GM12892 (cell line): ENCODE measurements around the gene UVRAG.
A peak's percentile ranks its signal among the peaks of the same experiment; 100 is the strongest.

Source experiments
- DNase-seq: peaks from one replicate; pipeline ENCODE4 v3.0.0; 2011; ENCODE audit not compliant: insufficient read length
- FAIRE-seq: peaks from 2 replicates; lab custom pipeline; 2011; peaks lifted over from hg19 to GRCh38; lab: Jason Lieb, UNC
- POLR2A ChIP-seq: IDR thresholded peaks from 2 replicates; pipeline ENCODE4 v1.6.1; 2011; ENCODE audit warnings: low read depth, low read length, control low read depth
- POLR2AphosphoS5 ChIP-seq: IDR thresholded peaks from 2 replicates; pipeline ENCODE4 v1.6.1; 2011; ENCODE audit warnings: low read depth, low read length, control low read depth
- TAF1 ChIP-seq: IDR thresholded peaks from 2 replicates; pipeline ENCODE4 v1.6.1; 2011; ENCODE audit warnings: low read depth, mild to moderate bottlenecking, control low read depth, low read length, borderline replicate concordance

UVRAG gene

GRCh38 chr11:75855206-75855605 is 40.2 kb downstream of the UVRAG start:
- FAIRE-seq (no peak), DNase-seq (no peak)
- TF ChIP-seq POLR2AphosphoS5 (no peak), POLR2A (no peak), TAF1 (no peak)

- FAIRE-seq = peak; percentile 62
- no peak for TF ChIP-seq TAF1
- no peak for DNase-seq
These were observed 41.9 kb downstream of the UVRAG start for GRCh38 chr11:75856912-75857311.

- TF ChIP-seq POLR2A = no peak
- no peak for TF ChIP-seq TAF1
- TF ChIP-seq POLR2AphosphoS5 = no peak
- peak; percentile 14 for FAIRE-seq
- no peak for DNase-seq
These were observed 43.0 kb downstream of the UVRAG start for GRCh38 chr11:75858042-75858441.

GRCh38 chr11:75858613-75859012 is 43.6 kb downstream of the UVRAG start:
- FAIRE-seq = no peak
- no peak for DNase-seq
- no peak for TF ChIP-seq POLR2A
- TF ChIP-seq TAF1 = no peak
- TF ChIP-seq POLR2AphosphoS5 = no peak

GRCh38 chr11:75859614-75860013 is 44.6 kb downstream of the UVRAG start:
- FAIRE-seq = no peak
- no peak for TF ChIP-seq POLR2A
- TF ChIP-seq POLR2AphosphoS5 = no peak
- TF ChIP-seq TAF1 = no peak

GRCh38 chr11:75862437-75862836 is 47.4 kb downstream of the UVRAG start:
- FAIRE-seq = peak; percentile 87
- TF ChIP-seq TAF1 (no peak), POLR2A (no peak), POLR2AphosphoS5 (no peak)
- DNase-seq = no peak

More at GRCh38 chr11:75859614-75860013, 44.6 kb downstream of the UVRAG start:
- no peak for DNase-seq

GRCh38 chr11:75867778-75868374 is 52.9 kb downstream of the UVRAG start:
- no peak for DNase-seq
- FAIRE-seq = peak; percentile 81
- TF ChIP-seq POLR2AphosphoS5 = no peak

GRCh38 chr11:75868990-75869389 is 54.0 kb downstream of the UVRAG start:
- DNase-seq (no peak), FAIRE-seq (peak; percentile 17)

GRCh38 chr11:75869661-75870455 is 54.8 kb downstream of the UVRAG start:
- DNase-seq (no peak), FAIRE-seq (peak; percentile 21)

More at GRCh38 chr11:75868990-75869389, 54.0 kb downstream of the UVRAG start:
- no peak for TF ChIP-seq POLR2AphosphoS5

GRCh38 chr11:75872887-75873416 is 57.9 kb downstream of the UVRAG start:
- DNase-seq (no peak), FAIRE-seq (peak; percentile 81)
- no peak for TF ChIP-seq POLR2AphosphoS5
- no peak for TF ChIP-seq POLR2A
- no peak for TF ChIP-seq TAF1

More at GRCh38 chr11:75869661-75870455, 54.8 kb downstream of the UVRAG start:
- no peak for TF ChIP-seq POLR2A

- TF ChIP-seq POLR2A = peak; percentile 39; the same call in 1 of the 2 replicates
- TF ChIP-seq TAF1 = no peak
- no peak; the same call in 1 of the 2 replicates for TF ChIP-seq POLR2AphosphoS5
- DNase-seq = no peak
- FAIRE-seq = peak; percentile 93
These were observed 58.6 kb downstream of the UVRAG start for GRCh38 chr11:75873417-75874221.
